GM19467 (cell line): Measurements from ENCODE around the gene GNG13.
"Not testable (repeated sequence)": the region's sequence is repeated elsewhere in the genome, so short reads cannot be mapped to it uniquely, and the experiment has no call there.

Experiments
- ATAC-seq: cut with Tn5 transposase; IDR thresholded peaks from one replicate; pipeline ENCODE4 v1.9.1; 2021; ENCODE audit warnings: mild to moderate bottlenecking, moderate library complexity; ENCODE audit not compliant: unreplicated experiment

The GNG13 gene

GRCh38 chr16:764184-764750 is 36.3 kb downstream of the GNG13 start:
- no peak for ATAC-seq

GRCh38 chr16:763369-764183 is 37.0 kb downstream of the GNG13 start:
- ATAC-seq: no peak

GRCh38 chr16:762595-763268 is 37.8 kb downstream of the GNG13 start:
- ATAC-seq: no peak

- no peak for ATAC-seq
Observed at GRCh38 chr16:761625-762513, 38.7 kb downstream of the GNG13 start.

- ATAC-seq: no peak
Observed at GRCh38 chr16:760545-761343, 39.8 kb downstream of the GNG13 start, which contains the start of gene MSLN. Gene MSLN, plus strand, starts transcription at chr16:760734. Its CDS starts 1,947 bp downstream, at chr16:762681.

- no peak for ATAC-seq
Observed at GRCh38 chr16:760065-760464, 40.5 kb downstream of the GNG13 start.

GRCh38 chr16:759110-759910 is 41.2 kb downstream of the GNG13 start:
- ATAC-seq: no peak

GRCh38 chr16:756428-756827 is 44.1 kb downstream of the GNG13 start:
- no peak for ATAC-seq

- no peak for ATAC-seq
Observed at GRCh38 chr16:754656-755055, 45.9 kb downstream of the GNG13 start.

- ATAC-seq: not testable (repeated sequence)
Observed at GRCh38 chr16:754121-754607, 46.4 kb downstream of the GNG13 start.

GRCh38 chr16:752007-752312 is 48.6 kb downstream of the GNG13 start:
- no peak for ATAC-seq

GRCh38 chr16:751152-752006 is 49.2 kb downstream of the GNG13 start:
- ATAC-seq: no peak

GRCh38 chr16:750485-750884 is 50.0 kb downstream of the GNG13 start:
- ATAC-seq: no peak

- ATAC-seq: no peak
Observed at GRCh38 chr16:749010-749409, 51.5 kb downstream of the GNG13 start.
